Keratinocyte (primary cell): ENCODE measurements around the gene MGMT. TPM values are rescaled to one million over a fixed set of nuclear protein-coding genes. Genes with fewer than 3 reads are reported as not detected.

Experiments used
- DNase-seq: peaks from one replicate; pipeline ENCODE4 v3.0.0-alpha.2; 2011; ENCODE audit warnings: low read depth, missing footprints, low spot score
- FAIRE-seq: peaks from 2 replicates; lab custom pipeline; 2011; peaks lifted over from hg19 to GRCh38; lab: Jason Lieb, UNC
- H2AFZ ChIP-seq: 2 replicates; pipeline ENCODE4 v1.6.0; 2012; ENCODE audit warnings: low read length, control low read depth, inconsistent platforms; ENCODE audit not compliant: control insufficient read depth
- H3K27ac ChIP-seq: 2 replicates; pipeline ENCODE4 v1.5.1; 2011; ENCODE audit warnings: low read length; ENCODE audit not compliant: control insufficient read depth, insufficient read depth
- H3K27me3 ChIP-seq: 3 replicates; pipeline ENCODE4 v1.6.0; 2011; ENCODE audit warnings: low read length; ENCODE audit not compliant: control insufficient read depth, insufficient read depth; ENCODE audit errors: extremely low read depth
- H3K36me3 ChIP-seq, 2 experiments: 2 replicates in 1 of 2; 3 replicates in 1 of 2; pipeline ENCODE4 v1.5.1; 2011; ENCODE audit warnings: low read length in 2 of 2, mild to moderate bottlenecking in 1 of 2; ENCODE audit not compliant: control insufficient read depth in 2 of 2, insufficient read depth in 2 of 2; ENCODE audit errors: extremely low read depth in 1 of 2
- H3K4me1 ChIP-seq: 3 replicates; pipeline ENCODE4 v1.5.1; 2011; ENCODE audit warnings: low read length; ENCODE audit not compliant: control insufficient read depth, insufficient read depth; ENCODE audit errors: extremely low read depth
- H3K4me2 ChIP-seq: 3 replicates; pipeline ENCODE4 v1.6.0; 2011; ENCODE audit warnings: low read depth, low read length; ENCODE audit not compliant: control insufficient read depth, insufficient read depth; ENCODE audit errors: extremely low read depth
- H3K4me3 ChIP-seq, 3 experiments: fragments of 200-600 bp in 1 of 3; sonication (generic) in 1 of 3; 2 replicates in 2 of 3; 3 replicates in 1 of 3; pipeline ENCODE4 v1.5.1; 2011 to 2016; ENCODE audit warnings: low read length in 3 of 3, mild to moderate bottlenecking in 3 of 3, control low read depth in 2 of 3, inconsistent platforms in 1 of 3, low read depth in 1 of 3, mixed read lengths in 1 of 3, mixed run types in 1 of 3, moderate library complexity in 1 of 3; ENCODE audit not compliant: control insufficient read depth in 2 of 3, insufficient read depth in 2 of 3; ENCODE audit errors: extremely low read depth in 1 of 3
- H3K79me2 ChIP-seq: 2 replicates; pipeline ENCODE4 v1.6.0; 2012; ENCODE audit warnings: low read length; ENCODE audit not compliant: control insufficient read depth, insufficient read depth
- H3K9ac ChIP-seq: 3 replicates; pipeline ENCODE4 v1.6.0; 2011; ENCODE audit warnings: low read length; ENCODE audit not compliant: control insufficient read depth, insufficient read depth; ENCODE audit errors: extremely low read depth
- H3K9me1 ChIP-seq: 3 replicates; pipeline ENCODE4 v1.6.0; 2011; ENCODE audit warnings: low read length; ENCODE audit not compliant: control insufficient read depth, insufficient read depth; ENCODE audit errors: extremely low read depth
- H3K9me3 ChIP-seq: 2 replicates; pipeline ENCODE4 v1.5.1; 2012; ENCODE audit warnings: low read depth, low read length; ENCODE audit not compliant: control insufficient read depth
- H4K20me1 ChIP-seq: 3 replicates; pipeline ENCODE4 v1.6.0; 2011; ENCODE audit warnings: low read length; ENCODE audit not compliant: control insufficient read depth, insufficient read depth; ENCODE audit errors: extremely low read depth
- EZH2 ChIP-seq: IDR thresholded peaks from one replicate; pipeline ENCODE4 v1.6.1; 2012; ENCODE audit warnings: inconsistent platforms, mild to moderate bottlenecking, low read length, moderate library complexity
- dilution Hi-C: fragments of 300-500 bp; cut with MboI; formaldehyde crosslinking; loops from one replicate; pipeline ENCODE4 v1.7.0; 2020; ENCODE audit warnings: low sequenced_read_pairs; ENCODE audit not compliant: extremely low pct_ligation_motif_present
- polyA plus RNA-seq, 5 experiments: library from polyadenylated mRNA; depleted of rRNA in 3 of 5; stranded (reverse) in 3 of 5; stranded (forward) in 1 of 5; unstranded in 1 of 5; fragments of >200 nt; gene quantifications; 1 replicate in 1 of 5; 2 replicates in 3 of 5; 3 replicates in 1 of 5; pipeline versions ENCODE4 v1.2.1 to v1.2.3, GENCODE V29; 2011 to 2012; ENCODE audit warnings: missing spikeins in 2 of 5, low read depth in 1 of 5, low replicate concordance in 1 of 5
- TF ChIP-seq, protein P1 (sequence below), 3 experiments: IDR thresholded peaks in 1 of 3; conservative IDR thresholded peaks in 1 of 3; optimal IDR thresholded peaks in 1 of 3; 2 replicates in 2 of 3; 3 replicates in 1 of 3; pipeline versions ENCODE3 to v1.5.1; 2011; ENCODE audit warnings: low read length in 3 of 3, mild to moderate bottlenecking in 3 of 3, moderate library complexity in 2 of 3, control low read depth in 1 of 3, inconsistent platforms in 1 of 3; ENCODE audit not compliant: insufficient read depth in 2 of 3; ENCODE audit errors: extremely low read depth in 1 of 3

MGMT gene
- polyA plus RNA-seq, 1 donor (not counting 4 experiments of a cell fraction or from before 2014, with no cell fraction given), result 15.2 TPM

DNA sequence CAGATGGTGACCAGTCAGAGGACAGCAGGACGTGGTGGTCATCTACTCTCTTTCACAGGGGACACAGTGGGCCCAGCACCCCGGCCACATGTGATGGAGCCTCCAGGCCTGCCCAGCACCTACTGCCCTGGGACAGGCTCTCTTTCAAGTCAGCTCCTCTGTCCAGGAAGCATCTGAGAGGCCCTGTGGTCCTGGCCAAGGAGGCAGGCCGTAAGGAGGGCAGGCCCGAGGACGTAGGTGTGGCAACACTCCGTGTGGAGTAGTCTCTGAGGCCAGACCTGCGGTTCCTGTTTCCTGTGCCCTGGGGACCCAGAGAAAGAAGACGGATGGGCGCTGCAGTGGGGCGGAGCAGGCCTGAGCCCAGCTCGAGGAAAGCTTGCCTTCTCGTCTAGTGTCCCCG lies 317.9 kb downstream of the MGMT start:
- Histone ChIP-seq H3K27me3 (no peaks in the 10 kb centered on the region), H3K79me2 (no peaks in the 10 kb centered on the region), H3K9me3 (peaks cover 4% of the 10 kb centered on the region), H3K9ac (no peak overlapping the region), H3K9me1 (no peaks in the 10 kb centered on the region), H3K4me1 (no peaks in the 10 kb centered on the region), H3K4me3 (no peak overlapping the region), H3K36me3 (no peaks in the 10 kb centered on the region), H2AFZ (no peak overlapping the region), H4K20me1 (no peaks in the 10 kb centered on the region), H3K27ac (no peak overlapping the region), H3K4me2 (no peak overlapping the region)
- TF ChIP-seq EZH2, result no peak
- TF ChIP-seq, protein P1, sequence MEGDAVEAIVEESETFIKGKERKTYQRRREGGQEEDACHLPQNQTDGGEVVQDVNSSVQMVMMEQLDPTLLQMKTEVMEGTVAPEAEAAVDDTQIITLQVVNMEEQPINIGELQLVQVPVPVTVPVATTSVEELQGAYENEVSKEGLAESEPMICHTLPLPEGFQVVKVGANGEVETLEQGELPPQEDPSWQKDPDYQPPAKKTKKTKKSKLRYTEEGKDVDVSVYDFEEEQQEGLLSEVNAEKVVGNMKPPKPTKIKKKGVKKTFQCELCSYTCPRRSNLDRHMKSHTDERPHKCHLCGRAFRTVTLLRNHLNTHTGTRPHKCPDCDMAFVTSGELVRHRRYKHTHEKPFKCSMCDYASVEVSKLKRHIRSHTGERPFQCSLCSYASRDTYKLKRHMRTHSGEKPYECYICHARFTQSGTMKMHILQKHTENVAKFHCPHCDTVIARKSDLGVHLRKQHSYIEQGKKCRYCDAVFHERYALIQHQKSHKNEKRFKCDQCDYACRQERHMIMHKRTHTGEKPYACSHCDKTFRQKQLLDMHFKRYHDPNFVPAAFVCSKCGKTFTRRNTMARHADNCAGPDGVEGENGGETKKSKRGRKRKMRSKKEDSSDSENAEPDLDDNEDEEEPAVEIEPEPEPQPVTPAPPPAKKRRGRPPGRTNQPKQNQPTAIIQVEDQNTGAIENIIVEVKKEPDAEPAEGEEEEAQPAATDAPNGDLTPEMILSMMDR (optimal IDR thresholded peaks at IDR 0.05 in 1 of 3, IDR thresholded peaks at IDR 0.05 in 1 of 3, conservative IDR thresholded peaks at IDR 0.05 in 1 of 3; ENCODE audit: extremely low read depth in 1 of 3, insufficient read depth in 2 of 3, low read length in 3 of 3), result no peak
- dilution Hi-C loops, result no loop called here
- DNase-seq (no peak), FAIRE-seq (no peak)

DNA sequence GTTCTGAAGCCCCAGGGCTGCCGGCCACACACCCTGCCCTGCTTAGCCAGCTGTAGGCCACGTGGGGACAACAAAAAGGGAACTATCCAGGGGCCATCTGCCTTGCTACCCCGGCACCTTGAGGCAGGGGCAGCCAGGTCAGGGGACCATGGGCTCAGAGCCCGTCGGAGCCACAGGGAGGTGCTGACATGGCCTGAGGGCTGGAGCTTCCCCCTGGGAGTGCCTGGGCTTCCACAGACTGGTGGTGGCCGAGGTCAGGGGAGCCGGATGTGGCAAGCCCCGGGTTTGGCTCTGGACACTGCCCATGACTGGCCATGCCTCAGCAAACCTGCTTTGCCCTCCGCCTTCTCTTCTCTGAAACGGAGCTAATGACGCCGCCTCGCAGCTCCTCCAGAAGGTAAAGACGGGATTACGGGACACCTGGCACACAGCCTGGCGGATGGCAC lies 318.5 kb downstream of the MGMT start:
- no peak overlapping the region for H2AFZ ChIP-seq
- H3K4me3 ChIP-seq, result no peak overlapping the region
- no peak overlapping the region for H3K4me2 ChIP-seq
- TF ChIP-seq EZH2, result no peak
- TF ChIP-seq, protein P1 (optimal IDR thresholded peaks at IDR 0.05 in 1 of 3, IDR thresholded peaks at IDR 0.05 in 1 of 3, conservative IDR thresholded peaks at IDR 0.05 in 1 of 3; ENCODE audit: extremely low read depth in 1 of 3, insufficient read depth in 2 of 3, low read length in 3 of 3), result no peak
- H3K9ac ChIP-seq, result no peak overlapping the region
- H3K27me3 ChIP-seq, result no peaks in the 10 kb centered on the region
- FAIRE-seq, result no peak
- no peaks in the 10 kb centered on the region for H3K9me1 ChIP-seq
- no peak overlapping the region for H3K27ac ChIP-seq
- dilution Hi-C loops, result no loop called here
- peaks cover 4% of the 10 kb centered on the region for H3K9me3 ChIP-seq
- H3K4me1 ChIP-seq, result no peaks in the 10 kb centered on the region
- H4K20me1 ChIP-seq, result no peaks in the 10 kb centered on the region
- no peaks in the 10 kb centered on the region for H3K79me2 ChIP-seq
- H3K36me3 ChIP-seq, result no peaks in the 10 kb centered on the region
- DNase-seq, result no peak
